RPMI8226 (cell line): ENCODE results near the gene CPSF6.
"Not testable (repeated sequence)": the region's sequence is repeated elsewhere in the genome, so short reads cannot be mapped to it uniquely, and the experiment has no call there.

ENCODE experiments used
- DNase-seq: peaks from one replicate; pipeline ENCODE4 v3.0.0-alpha.2; 2015

The CPSF6 gene

DNA sequence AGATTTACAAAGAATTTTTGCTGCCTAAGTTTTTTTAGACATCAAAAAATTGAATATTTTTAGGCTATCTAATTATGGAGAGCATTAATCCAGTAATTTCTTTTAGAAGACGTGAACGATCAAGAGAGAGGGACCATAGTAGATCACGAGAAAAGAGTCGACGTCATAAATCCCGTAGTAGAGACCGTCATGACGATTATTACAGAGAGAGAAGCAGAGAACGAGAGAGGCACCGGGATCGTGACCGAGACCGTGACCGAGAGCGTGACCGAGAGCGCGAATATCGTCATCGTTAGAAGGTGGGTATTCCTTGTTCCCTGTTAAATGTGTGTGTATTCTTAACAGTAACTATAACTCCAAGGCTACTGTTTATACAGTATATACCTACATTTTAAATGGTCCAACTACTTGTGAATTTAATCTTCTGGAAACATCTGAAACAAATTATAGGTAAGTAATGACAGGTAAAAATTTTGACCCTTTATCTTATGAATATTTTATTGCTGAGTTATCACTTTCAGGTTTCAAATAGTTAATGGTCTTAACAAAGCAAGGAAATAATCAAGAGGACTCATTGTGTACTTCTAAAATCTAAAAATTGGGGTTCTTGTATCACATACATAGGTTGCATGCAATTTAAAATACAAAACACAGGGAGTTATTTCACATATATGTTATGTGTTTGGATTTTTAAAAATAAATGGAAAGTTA is 23.1 kb downstream of the CPSF6 start:
- DNase-seq = no peak

DNA sequence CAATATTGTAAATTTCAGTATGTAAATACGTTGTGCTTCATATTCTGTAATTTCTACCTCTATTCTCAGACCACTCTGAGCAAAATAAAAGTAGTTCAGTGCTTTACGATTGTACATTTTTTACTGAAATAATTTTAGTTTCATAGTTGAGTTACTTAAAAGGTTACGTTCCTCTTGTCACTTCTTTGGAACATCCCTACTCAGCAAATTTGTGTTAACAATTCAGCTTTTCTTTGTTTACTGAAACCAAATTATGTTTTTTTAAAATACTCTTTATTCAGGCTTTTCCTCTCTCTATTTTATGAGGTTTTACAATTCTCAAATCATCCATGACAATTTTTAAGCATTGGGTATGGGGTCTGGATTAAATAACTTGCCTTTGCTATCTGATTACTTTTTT is 25.8 kb downstream of the CPSF6 start:
- DNase-seq = no peak

DNA sequence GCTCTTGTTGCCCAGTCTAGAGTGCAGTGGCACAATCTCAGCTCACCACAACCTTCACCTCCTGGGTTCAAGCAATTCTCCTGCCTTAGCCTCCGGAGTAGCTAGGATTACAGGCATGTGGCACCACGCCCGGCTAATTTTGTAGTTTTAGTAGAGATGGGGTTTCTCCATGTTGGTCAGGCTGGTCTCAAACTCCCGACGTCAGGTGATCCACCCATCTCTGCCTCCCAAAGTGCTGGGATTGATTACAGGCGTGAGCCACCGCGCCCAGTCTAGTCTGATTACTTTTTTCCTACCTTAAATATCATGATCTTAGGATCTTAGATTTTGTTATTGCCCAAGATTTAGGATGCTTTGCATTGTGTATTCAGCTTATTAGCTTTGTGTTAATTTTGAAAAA is 26.3 kb downstream of the CPSF6 start:
- DNase-seq = not testable (repeated sequence)

DNA sequence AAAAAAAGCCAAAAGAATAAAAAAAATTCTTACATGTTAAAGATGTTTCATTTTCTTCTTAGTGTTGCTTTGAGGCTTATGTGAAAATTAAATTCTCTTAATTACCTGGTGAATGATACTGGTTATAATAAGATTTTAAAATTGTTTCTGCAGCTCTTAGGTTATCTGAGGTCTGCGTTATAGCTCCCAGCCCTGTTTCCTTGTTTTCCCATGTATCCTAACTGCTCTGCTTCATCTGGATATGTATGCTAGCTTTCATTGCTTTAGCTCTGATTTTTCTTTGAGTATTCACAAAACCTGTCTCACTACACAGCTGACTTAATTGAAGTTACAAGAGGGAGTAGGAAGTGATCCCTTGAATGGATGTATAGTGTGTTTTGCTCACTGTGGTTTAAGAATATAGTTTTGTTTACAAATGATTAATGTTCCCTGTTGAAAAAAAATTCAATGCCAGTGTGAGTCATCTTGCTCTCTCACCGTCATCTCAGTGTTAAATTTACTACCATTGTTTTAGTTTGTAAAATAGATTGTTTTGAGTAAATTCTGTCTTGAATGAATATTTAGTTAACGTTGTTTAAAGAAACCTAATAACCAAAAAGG is 26.8 kb downstream of the CPSF6 start:
- DNase-seq = no peak

DNA sequence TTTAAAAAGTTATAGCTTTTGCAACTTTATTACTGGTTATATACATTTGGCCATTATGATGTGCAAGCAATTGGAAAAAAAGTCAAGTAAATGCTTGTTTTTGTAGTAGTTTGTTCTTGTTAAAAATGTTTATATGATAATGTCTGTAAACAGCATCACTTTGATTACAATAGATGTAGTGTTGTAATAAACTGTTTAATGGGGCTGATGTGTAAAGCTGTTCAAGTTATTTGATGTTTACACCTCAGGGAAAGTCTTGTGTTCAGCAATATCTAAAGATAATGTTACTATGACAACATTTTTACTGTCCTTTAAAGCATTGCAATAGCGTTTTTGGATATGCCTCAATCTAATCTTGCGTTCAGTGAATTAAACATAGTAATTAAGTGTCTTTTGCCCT is 30.4 kb downstream of the CPSF6 start:
- DNase-seq = no peak

DNA sequence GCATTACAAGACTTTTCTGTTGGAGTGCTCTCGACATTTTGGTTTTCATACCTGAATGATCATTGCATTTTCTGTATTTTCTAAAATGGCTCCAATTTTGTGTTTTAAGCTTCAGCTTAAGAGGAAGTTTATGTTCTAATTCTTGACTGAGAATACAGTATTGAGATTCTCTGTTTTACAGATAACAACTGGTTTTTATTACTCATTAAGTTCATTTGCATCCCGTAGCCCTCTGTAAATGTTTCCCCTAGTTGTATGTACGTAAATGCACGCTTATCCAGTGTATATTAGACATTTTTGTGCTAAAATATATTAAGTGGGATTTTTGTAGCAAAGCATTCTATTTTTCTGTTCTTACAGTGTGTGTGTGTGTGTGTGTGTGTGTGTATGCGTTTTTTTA is 33.1 kb downstream of the CPSF6 start:
- DNase-seq = no peak

DNA sequence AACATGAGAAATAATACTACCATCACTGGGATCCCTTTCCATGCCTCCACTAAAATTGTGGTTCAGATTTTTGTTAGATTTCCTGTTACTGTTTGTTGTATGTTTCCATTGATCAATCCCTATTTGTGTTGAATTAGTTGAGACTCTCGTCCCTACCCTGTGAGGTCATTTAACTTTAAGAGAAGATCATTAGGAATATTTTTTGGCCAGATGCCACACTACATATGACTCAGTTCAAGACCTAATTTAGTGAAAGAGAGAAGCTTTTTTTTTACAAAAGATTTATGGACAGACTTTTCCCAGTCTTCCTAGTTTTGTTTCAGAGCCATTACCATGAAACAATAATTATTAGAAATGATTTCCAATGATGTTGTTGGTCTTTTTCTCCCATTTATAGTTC is 35.5 kb downstream of the CPSF6 start:
- no peak for DNase-seq

DNA sequence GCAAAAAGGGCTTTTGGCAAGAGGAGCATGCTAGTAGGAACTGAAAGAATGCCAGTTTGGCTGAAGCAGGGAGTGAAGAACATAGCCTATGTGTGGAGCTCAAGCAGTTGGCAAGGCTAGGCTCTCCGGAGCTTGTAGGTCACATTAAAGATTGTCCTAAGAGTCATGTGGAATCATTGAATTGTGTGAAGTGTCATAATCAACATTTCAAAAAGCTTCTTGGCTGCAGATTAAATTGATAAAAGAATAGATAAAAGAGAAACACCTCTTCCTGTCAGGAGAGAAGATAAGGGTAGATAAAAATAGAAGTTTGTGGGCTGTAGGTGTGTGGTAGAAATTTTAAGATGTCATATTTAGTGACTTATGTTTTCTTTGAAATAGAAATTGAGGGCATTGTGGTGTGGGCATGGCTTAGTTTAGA is 36.1 kb downstream of the CPSF6 start:
- DNase-seq = no peak

DNA sequence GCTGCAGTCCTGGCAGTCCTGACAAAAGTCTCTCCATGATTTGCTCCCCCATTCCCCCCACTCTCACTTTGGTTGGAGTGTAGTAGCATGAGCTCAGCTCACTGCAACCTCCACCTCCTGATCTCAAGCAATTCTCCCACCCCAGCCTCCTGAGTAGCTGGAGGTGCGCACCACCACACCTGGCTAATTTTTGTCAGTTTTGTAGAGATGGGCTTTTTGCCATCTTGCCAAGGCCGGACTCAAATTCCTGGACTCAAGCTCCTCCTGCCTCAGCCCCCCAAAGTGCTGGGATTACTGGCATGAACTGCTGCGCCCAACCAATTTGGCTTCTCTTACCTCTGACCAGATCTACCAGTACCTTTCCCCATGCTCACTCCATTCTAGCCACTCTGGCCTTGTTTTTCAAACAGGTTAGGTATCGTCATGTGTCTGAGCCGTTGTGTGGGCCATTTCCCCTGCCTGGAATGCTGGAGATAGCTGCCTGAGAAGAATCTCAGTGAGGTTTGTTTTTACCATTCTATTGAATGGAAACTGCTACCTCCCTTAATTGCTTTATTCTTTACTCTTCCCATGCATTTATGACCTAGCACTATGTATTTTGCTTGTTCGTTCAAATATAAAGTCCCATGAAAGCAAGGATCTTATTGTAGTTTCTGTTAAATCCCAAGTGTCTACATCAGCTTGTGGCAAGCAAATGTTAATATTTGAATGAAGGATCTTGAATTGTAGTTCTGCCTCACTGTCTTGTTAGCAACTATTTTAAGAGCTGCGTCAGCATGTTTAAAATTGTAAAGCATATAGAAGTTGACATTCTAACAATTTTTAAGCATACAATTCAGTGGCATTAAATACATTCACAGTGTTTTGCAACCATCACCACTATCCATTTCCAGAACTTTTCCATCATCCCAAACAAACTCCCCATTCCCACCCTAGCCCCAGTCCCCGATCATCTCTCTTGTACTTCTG is 39.7 kb downstream of the CPSF6 start:
- no peak for DNase-seq

DNA sequence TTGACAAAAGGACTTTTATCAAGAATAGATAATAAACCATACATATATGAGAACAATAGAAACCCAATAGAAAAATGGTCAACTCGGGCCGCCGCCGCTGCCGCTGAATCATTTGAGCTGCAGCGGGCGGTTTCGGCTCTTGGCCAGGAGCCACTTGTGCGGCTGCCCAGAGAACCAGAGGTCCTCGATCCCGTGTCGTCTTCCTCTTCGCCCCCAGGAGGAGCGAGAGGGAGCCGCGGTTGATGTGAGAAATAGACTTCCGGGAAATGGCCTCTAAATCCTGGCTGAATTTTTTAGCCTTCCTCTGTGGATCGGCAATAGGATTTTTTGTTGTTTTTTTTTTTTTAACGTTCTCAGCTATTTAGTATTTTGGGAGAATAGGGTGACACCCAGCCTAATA is 44.8 kb downstream of the CPSF6 start:
- DNase-seq = peak; percentile 79

DNA sequence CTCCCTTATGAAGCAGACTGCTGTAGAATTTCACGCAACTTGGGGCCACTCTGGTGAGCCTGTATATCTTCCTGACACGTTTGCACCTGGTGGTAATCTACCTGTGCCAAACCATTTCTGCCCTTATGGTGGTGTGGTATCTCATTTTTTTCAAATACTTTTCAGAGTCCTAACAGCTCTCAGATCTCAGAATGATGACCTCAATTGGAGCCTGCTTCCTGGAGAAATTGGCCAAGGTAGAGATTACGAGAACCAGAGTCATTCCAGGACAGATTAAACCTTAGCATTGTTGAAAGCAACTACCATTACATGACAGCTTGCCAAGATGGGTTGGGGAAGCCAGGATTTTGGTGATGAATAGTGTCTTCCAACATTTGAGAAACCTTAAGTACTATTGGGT is 48.2 kb downstream of the CPSF6 start:
- DNase-seq = no peak

DNA sequence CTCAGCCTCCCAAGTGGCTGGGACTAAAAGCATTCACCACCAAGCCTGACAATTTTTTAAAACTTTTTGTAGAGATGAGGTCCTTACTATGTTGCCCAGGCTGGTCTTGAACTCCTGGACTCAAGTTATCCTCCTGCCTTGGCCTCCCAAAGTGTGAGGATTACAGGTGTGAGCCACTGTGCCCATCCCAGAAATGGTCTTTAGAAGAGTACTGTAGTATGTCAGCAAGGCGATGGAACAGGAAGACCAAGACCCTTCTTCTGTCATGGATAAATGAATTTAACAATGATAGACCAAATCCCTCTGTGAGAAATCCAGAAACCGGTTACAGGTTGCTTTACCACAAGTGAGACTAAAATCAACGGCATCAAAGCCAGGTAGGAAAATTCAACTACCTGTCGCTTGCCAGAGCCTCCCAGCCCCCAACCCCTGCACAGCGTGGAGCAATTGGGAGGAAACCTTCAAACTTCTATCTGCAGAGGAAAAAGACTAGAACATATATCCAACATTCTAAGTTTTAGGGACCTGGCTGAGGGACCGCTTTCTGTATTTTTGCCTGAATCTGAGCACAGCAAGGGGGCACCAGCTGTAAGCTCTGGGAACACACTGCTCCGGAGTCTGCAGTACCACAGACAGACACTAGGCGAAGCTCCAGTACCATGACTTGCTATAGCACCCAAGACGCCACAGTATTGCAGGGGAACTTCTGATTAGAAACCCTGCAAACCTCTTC is 51.3 kb downstream of the CPSF6 start:
- DNase-seq = peak; percentile 79

DNA sequence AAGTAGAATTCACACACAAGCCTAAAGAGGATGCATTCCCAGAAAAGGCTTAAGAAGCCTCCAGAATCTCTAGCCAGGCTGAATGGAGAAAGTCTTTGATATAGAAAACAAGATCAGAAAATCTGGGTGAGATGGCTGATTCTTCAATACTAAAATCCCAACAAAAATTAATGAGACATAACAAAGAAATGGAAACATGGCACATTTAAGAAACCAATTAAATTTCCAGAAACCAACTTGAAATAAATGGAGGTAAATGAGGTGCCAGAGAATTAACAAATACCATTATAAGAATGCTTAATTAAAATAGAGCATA is 51.9 kb downstream of the CPSF6 start:
- DNase-seq = no peak

DNA sequence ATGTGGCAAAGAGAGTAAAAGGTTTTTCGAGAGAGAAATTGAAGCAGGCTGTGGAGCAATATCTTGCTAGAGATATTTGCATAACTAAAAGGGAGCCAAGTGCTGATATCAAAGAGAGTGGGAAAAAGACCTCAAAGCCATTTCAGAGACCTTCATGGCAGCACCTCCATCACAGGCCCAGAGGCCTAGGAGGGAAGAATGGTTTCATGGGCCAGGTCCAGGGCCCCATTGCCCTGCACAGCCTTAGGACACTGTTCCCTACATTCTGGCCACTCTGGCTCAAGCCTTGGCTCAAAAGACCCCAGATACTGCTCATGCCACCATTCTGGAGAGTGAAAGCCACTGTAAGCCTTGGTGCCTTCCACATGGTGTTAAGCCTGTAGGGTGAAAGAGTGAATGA is 58.8 kb downstream of the CPSF6 start:
- DNase-seq = no peak

DNA sequence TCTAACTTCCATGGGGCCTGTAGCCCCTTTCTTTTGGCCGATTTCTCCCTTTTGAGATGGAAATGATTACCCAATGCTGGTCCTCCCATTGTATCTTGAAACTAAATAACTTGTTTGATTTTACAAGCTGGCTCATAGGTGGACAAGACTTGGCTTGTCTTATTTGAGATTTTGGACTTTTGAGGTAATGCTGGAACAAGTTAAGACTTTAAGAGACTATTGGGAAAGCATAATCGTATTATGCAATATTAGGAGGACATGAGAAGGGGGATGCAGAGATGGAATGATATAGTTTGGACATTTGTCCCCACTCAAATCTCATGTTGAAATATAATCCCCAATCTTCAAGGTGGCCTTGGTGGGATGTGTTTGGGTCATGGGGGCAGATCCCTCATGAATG is 59.6 kb downstream of the CPSF6 start:
- no peak for DNase-seq

DNA sequence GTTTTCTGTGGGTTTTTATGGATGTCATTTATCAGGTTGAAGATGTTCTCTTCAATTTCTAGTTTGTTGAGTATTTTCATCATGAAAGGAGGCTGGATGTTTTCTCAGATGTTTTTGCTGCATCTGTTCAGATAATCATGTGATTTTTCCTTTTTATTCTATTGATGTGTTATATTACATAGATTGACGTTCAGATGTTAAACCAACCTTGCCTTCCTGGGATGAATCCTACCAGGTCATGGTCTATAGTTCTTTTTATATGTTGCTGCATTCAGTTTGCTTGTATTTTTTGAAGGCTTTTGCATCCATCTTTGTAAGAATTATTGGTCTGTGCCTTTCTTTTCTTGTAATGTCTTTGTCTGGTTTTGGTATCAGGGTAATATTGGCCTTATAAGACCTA is 64.9 kb downstream of the CPSF6 start:
- DNase-seq = no peak

DNA sequence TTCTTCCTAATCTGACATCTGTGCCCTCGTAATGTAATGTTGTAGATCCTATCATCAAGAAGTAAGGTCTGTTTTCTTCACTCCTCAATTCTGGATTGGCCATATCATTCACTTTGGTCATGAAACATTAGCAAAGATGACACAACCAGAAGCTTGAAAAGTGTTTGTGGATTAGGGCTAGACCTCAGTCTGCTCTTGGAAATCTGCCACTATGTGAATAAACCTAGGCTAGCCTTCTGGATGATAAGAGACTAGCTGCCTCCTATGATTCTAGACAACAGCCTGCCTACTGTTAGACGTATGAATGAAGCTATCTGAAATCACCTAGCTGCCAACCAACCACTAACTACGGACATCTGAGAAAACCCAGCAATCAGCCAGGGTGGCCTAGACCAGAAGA is 70.1 kb downstream of the CPSF6 start:
- no peak for DNase-seq

DNA sequence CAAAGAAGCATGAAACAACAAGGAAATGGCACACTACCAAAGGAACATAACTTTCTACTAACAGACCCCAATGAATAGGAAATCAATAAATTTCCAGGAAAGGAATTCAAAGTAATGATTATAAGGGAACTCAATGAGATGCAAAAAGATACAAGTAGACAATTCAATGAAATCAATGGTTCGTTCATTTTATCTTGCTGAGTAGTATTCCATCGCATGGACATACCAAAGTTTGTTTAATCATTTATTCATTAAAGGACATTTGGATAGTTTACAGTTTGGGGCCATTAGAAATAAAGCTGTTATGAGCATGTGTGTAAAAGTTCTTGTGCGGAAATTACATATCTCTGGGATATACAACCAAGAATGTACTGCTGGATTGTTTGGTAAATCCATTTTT is 73.8 kb downstream of the CPSF6 start:
- no peak for DNase-seq

DNA sequence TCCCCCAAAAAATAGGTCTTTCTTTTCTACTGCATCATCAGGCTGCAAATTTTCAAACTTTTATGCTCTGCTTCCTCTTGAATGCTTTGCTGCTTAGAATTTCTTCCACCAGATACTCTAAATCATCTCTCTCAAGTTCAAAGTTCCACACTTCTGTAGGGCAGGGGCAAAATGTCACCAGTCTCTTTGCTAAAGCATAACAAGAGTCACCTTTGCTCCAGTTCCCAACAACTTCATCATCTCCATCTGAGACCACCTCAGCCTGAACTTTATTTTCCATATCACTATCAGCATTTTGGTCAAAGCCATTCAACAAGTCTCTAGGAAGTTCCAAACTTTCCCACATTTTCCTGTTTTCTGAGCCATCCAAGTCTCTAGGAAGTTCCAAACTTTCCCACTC is 77.4 kb downstream of the CPSF6 start:
- DNase-seq = not testable (repeated sequence)

DNA sequence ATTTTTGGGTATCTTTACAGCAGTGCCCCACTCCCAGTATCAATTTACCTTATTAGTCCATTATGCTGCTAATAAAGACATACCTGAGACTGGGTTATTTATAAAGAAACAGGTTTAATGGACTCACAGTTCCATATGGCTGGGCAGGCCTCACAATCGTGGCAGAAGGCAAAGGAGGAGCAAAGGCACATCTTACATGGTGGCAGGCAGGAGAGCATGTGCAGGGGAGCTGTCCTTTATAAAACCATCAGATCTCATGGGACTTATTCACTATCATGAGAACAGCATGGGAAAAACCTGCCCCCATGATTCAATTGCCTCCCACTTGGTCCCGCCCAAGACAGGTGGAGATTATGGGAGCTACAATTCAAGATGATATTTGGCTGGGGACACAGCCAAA is 77.9 kb downstream of the CPSF6 start:
- not testable (repeated sequence) for DNase-seq

DNA sequence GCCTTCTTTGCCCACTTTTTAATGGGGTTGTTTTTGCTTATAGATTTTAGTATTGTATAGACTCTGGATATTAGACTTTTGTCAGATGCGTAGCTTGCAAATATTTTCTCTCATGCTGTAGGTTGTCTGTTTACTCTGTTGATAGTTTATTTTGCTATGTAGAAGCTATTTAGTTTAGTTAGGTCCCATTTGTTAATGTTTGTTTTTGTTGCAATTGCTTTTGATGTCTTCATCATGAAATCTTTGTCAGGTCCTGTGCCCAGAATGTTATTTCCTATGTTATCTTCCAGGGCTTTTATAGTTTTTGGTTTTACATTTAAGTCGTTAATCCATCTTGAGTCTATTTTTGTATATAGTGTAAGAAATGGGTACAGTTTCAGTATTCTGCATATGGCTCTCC is 78.9 kb downstream of the CPSF6 start:
- DNase-seq = no peak

DNA sequence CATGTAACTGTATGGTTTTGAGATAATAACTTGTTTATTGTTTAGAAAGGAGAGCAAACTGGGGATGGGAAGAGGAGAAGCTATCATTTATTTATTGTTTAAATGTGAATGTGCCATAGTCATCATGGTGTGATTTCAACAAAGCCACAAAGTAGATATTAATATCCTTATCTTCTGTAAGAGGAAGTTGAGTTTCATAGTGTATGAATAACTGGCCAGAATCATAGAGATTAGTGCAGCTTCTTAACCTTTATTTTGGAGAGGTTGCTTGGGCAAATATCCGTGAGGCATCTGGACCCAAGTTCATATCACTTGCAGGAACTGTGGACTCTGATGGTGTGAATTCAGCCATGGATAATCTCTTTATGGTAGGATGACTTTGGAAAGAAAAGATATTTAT is 82.0 kb downstream of the CPSF6 start:
- no peak for DNase-seq
